Pancreas (tissue), 10 donors: Measurements from ENCODE around the gene LRP6. TPM values are rescaled to one million over a fixed set of nuclear protein-coding genes. Genes with fewer than 3 reads are reported as not detected.

ENCODE experiments used
- ATAC-seq, 4 donors: fragments of 200-7000 bp; cut with Tn5 transposase; one replicate each; pipeline versions ENCODE4 v1.8.0 to v1.9.1; 2020; ENCODE audit warnings: mild to moderate bottlenecking in 4 of 4, moderate library complexity in 4 of 4
- DNase-seq, 6 donors: peaks; one replicate each; pipeline ENCODE4 v3.0.0-alpha.2; 2020
- FAIRE-seq: peaks from 2 replicates; lab custom pipeline; 2012; peaks lifted over from hg19 to GRCh38; lab: Jason Lieb, UNC
- H3K27ac ChIP-seq, 4 donors: fragments of 200-600 bp; sonication (generic); 1 replicate in 3 of 4; 2 replicates in 1 of 4; pipeline versions ENCODE4 v1.5.0 to v1.8.0; 2020
- H3K27me3 ChIP-seq, 4 donors: fragments of 200-600 bp; one replicate each; pipeline ENCODE4 v1.8.0; 2021
- H3K36me3 ChIP-seq, 3 donors: fragments of 200-600 bp; sonication (generic) in 1 of 3; one replicate each; pipeline versions ENCODE4 v1.5.0 to v1.8.0; 2020 to 2021
- H3K4me1 ChIP-seq, 3 donors: fragments of 200-600 bp; one replicate each; pipeline ENCODE4 v1.8.0; 2021
- H3K4me3 ChIP-seq, 4 donors: fragments of 200-600 bp; sonication (generic) in 2 of 4; one replicate each; pipeline versions ENCODE4 v1.5.0 to v1.8.0; 2020 to 2021
- H3K9me3 ChIP-seq, 4 donors: fragments of 200-600 bp; one replicate each; pipeline ENCODE4 v1.8.0; 2021
- CTCF ChIP-seq, 4 donors: fragments of 200-600 bp; sonication (generic) in 3 of 4; IDR thresholded peaks; one replicate each; pipeline versions ENCODE4 v1.5.0 to v1.8.0; 2021; ENCODE audit warnings: antibody characterized with exemption in 4 of 4
- WGBS, 2 donors: extraction: QIAGEN DNeasy Blood & Tissue Kit; methylation state at CpG; one replicate each; pipeline ENCODE4 v1.1.7; 2013; 5-methylcytosine and 5-hydroxymethylcytosine counted together
- intact Hi-C, 3 donors: fragments of 100-400 bp; cut with DNase I; formaldehyde crosslinking; loops; one replicate each; pipeline versions ENCODE4 v1.11.1 to v1.14.2; 2022
- polyA plus RNA-seq, 2 donors: library from polyadenylated mRNA; stranded (reverse); fragments of 200-250 nt; gene quantifications; one replicate each; pipeline ENCODE4 v1.2.3, GENCODE V29; 2013
- total RNA-seq, 6 donors: library from RNA; stranded (reverse); fragmentation: NEBNext Ultra II Directional in 4 of 6; extraction: Animal tissue kit (Norgen Biotek cat#: 25700) in 4 of 6; gene quantifications; one replicate each; pipeline versions ENCODE4 v1.2.1 to v1.2.4, GENCODE V29; 2021 to 2023
- donor health status: healthy with polysubstance abuse.
- donor health status: DM: no; HTN: no; CAD: no; lungs with moderate emphysema.
- donor health status: DM: no; HTN: no; CAD: no.
- donor health status: control.
- donor health status: control.
- donor health status: Bipolar disorder and iron deficiency.
- donor health status: DM: yes; HTN: yes; CAD: no.
- donor health status: DM: no; HTN: no; CAD: no.
- donor health status: DM: no; HTN: no; CAD: no.
- donor health status: DM: yes; HTN: yes; CAD: no.

LRP6 gene
- total and polyA plus RNA-seq, 8 donors, result 6.1 to 28.3 (median 21.2) TPM

GRCh38 chr12:12194206-12194605 is 72.6 kb downstream of the LRP6 start:
- Histone ChIP-seq H3K9me3 (no peaks in the 10 kb centered on the region), H3K36me3 (no peaks in the 10 kb centered on the region), H3K27me3 (no peaks in the 10 kb centered on the region), H3K27ac (no peak overlapping the region), H3K4me1 (no peaks in the 10 kb centered on the region), H3K4me3 (no peak overlapping the region)
- intact Hi-C loops, result no loop called here
- no peak for DNase-seq
- 71 to 77% methylated on average over 2 of the region's 2 CpGs for WGBS, 2 donors
- no peak for ATAC-seq
- no peak for FAIRE-seq
- no peak for TF ChIP-seq CTCF (IDR thresholded peaks at IDR 0.05)

- no peaks in the 10 kb centered on the region for H3K4me1 ChIP-seq
- 92 to 94% methylated on average over 4 of the region's 4 CpGs for WGBS, 2 donors
- no peaks in the 10 kb centered on the region for H3K36me3 ChIP-seq
- no peaks in the 10 kb centered on the region for H3K9me3 ChIP-seq
- FAIRE-seq (no peak), DNase-seq (no peak), ATAC-seq (no peak)
- H3K27me3 ChIP-seq, result no peaks in the 10 kb centered on the region
- H3K27ac ChIP-seq, result no peak overlapping the region
- intact Hi-C loops, result no loop called here
- no peak overlapping the region for H3K4me3 ChIP-seq
- TF ChIP-seq CTCF (IDR thresholded peaks at IDR 0.05), result no peak
Observed at GRCh38 chr12:12191008-12191407, 75.8 kb downstream of the LRP6 start.

- ATAC-seq, result no peak
- intact Hi-C loops, result no loop called here
- H3K27ac ChIP-seq, result no peak overlapping the region
- H3K4me1 ChIP-seq, result no peaks in the 10 kb centered on the region
- FAIRE-seq, result no peak
- H3K36me3 ChIP-seq, result no peaks in the 10 kb centered on the region
- DNase-seq, result no peak
- no peak for TF ChIP-seq CTCF (IDR thresholded peaks at IDR 0.05)
- no peaks in the 10 kb centered on the region for H3K9me3 ChIP-seq
- H3K27me3 ChIP-seq, result no peaks in the 10 kb centered on the region
- no peak overlapping the region for H3K4me3 ChIP-seq
- WGBS, 2 donors, result 93 to 100% methylated on average over 1 of the region's 1 CpG
Observed at GRCh38 chr12:12190087-12190809, 76.6 kb downstream of the LRP6 start.

GRCh38 chr12:12185414-12185813 is 81.4 kb downstream of the LRP6 start:
- WGBS, 2 donors, result 64 to 71% methylated on average over 2 of the region's 2 CpGs
- FAIRE-seq (no peak), DNase-seq (no peak), ATAC-seq (no peak)
- Histone ChIP-seq H3K27ac (no peak overlapping the region), H3K4me3 (no peak overlapping the region), H3K36me3 (no peaks in the 10 kb centered on the region), H3K27me3 (no peaks in the 10 kb centered on the region), H3K9me3 (no peaks in the 10 kb centered on the region), H3K4me1 (peaks cover 0 to 19% (median 19%) of the 10 kb centered on the region in 3 donors)
- intact Hi-C loops, result no loop called here
- TF ChIP-seq CTCF (IDR thresholded peaks at IDR 0.05), result no peak

- Histone ChIP-seq H3K4me1 (peaks cover 0 to 19% (median 19%) of the 10 kb centered on the region in 3 donors), H3K36me3 (no peaks in the 10 kb centered on the region), H3K27ac (peak overlapping the region in 3 of 4 donors; percentile 16 to 51 (median 44)), H3K27me3 (no peaks in the 10 kb centered on the region), H3K9me3 (no peaks in the 10 kb centered on the region), H3K4me3 (no peak overlapping the region)
- FAIRE-seq, result no peak
- TF ChIP-seq CTCF (IDR thresholded peaks at IDR 0.05), result no peak
- WGBS, 2 donors, result 65 to 67% methylated on average over 1 of the region's 1 CpG
- peak in 3 of 4 donors; percentile 64 to 83 (median 74) for ATAC-seq
- intact Hi-C loops, result no loop called here
- DNase-seq, result no peak
Observed at GRCh38 chr12:12182703-12183365, 84.0 kb downstream of the LRP6 start.
